NB4 (cell line): ENCODE measurements around the gene TRRAP.

Source experiments
- CTCF ChIP-seq: IDR thresholded peaks from one replicate; pipeline ENCODE4 v1.5.1; 2012; ENCODE audit warnings: low read depth, low read length
- MAX ChIP-seq: IDR thresholded peaks from 2 replicates; pipeline ENCODE4 v1.6.1; 2011; ENCODE audit warnings: low read depth, low read length
- MYC ChIP-seq: IDR thresholded peaks from 2 replicates; pipeline ENCODE4 v1.6.1; 2011; ENCODE audit warnings: low read depth, low read length
- POLR2A ChIP-seq: IDR thresholded peaks from 2 replicates; pipeline ENCODE4 v1.6.1; 2011; ENCODE audit warnings: mild to moderate bottlenecking; ENCODE audit not compliant: insufficient read length; ENCODE audit errors: extremely low read depth

DNA sequence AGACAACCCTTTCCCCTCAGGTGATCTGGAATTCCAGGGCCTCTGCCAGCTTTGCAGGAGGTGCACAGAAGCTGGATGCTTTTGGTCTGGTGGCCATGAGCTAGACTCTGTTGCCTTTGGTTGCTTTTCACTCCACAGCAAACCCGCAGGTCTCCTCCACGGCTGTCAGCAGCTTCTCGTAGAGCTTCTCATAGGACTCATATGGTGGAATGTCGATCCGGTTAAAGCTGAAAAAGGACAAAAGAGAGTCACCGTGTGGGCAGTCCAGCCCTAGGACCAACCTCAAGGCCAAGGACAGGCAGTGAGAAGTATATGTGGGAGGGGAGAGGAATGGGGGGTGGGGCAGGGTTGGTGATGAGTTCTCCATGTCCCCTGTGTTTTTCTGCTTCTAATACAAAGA lies 152.1 kb downstream of the TRRAP start:
- TF ChIP-seq CTCF = no peak
- TF ChIP-seq POLR2A = no peak
- no peak for TF ChIP-seq MYC
- TF ChIP-seq MAX = no peak
